Keratinocyte (primary cell): Measurements from ENCODE around the gene CLDN18. TPM values are rescaled to one million over a fixed set of nuclear protein-coding genes. Genes with fewer than 3 reads are reported as not detected.

Source experiments
- DNase-seq: peaks from one replicate; pipeline ENCODE4 v3.0.0-alpha.2; 2011; ENCODE audit warnings: low read depth, missing footprints, low spot score
- FAIRE-seq: peaks from 2 replicates; lab custom pipeline; 2011; peaks lifted over from hg19 to GRCh38; lab: Jason Lieb, UNC
- H2AFZ ChIP-seq: 2 replicates; pipeline ENCODE4 v1.6.0; 2012; ENCODE audit warnings: low read length, control low read depth, inconsistent platforms; ENCODE audit not compliant: control insufficient read depth
- H3K27ac ChIP-seq: 2 replicates; pipeline ENCODE4 v1.5.1; 2011; ENCODE audit warnings: low read length; ENCODE audit not compliant: control insufficient read depth, insufficient read depth
- H3K27me3 ChIP-seq: 3 replicates; pipeline ENCODE4 v1.6.0; 2011; ENCODE audit warnings: low read length; ENCODE audit not compliant: control insufficient read depth, insufficient read depth; ENCODE audit errors: extremely low read depth
- H3K36me3 ChIP-seq, 2 experiments: 2 replicates in 1 of 2; 3 replicates in 1 of 2; pipeline ENCODE4 v1.5.1; 2011; ENCODE audit warnings: low read length in 2 of 2, mild to moderate bottlenecking in 1 of 2; ENCODE audit not compliant: control insufficient read depth in 2 of 2, insufficient read depth in 2 of 2; ENCODE audit errors: extremely low read depth in 1 of 2
- H3K4me1 ChIP-seq: 3 replicates; pipeline ENCODE4 v1.5.1; 2011; ENCODE audit warnings: low read length; ENCODE audit not compliant: control insufficient read depth, insufficient read depth; ENCODE audit errors: extremely low read depth
- H3K4me2 ChIP-seq: 3 replicates; pipeline ENCODE4 v1.6.0; 2011; ENCODE audit warnings: low read depth, low read length; ENCODE audit not compliant: control insufficient read depth, insufficient read depth; ENCODE audit errors: extremely low read depth
- H3K4me3 ChIP-seq, 3 experiments: fragments of 200-600 bp in 1 of 3; sonication (generic) in 1 of 3; 2 replicates in 2 of 3; 3 replicates in 1 of 3; pipeline ENCODE4 v1.5.1; 2011 to 2016; ENCODE audit warnings: low read length in 3 of 3, mild to moderate bottlenecking in 3 of 3, control low read depth in 2 of 3, inconsistent platforms in 1 of 3, low read depth in 1 of 3, mixed read lengths in 1 of 3, mixed run types in 1 of 3, moderate library complexity in 1 of 3; ENCODE audit not compliant: control insufficient read depth in 2 of 3, insufficient read depth in 2 of 3; ENCODE audit errors: extremely low read depth in 1 of 3
- H3K79me2 ChIP-seq: 2 replicates; pipeline ENCODE4 v1.6.0; 2012; ENCODE audit warnings: low read length; ENCODE audit not compliant: control insufficient read depth, insufficient read depth
- H3K9ac ChIP-seq: 3 replicates; pipeline ENCODE4 v1.6.0; 2011; ENCODE audit warnings: low read length; ENCODE audit not compliant: control insufficient read depth, insufficient read depth; ENCODE audit errors: extremely low read depth
- H3K9me1 ChIP-seq: 3 replicates; pipeline ENCODE4 v1.6.0; 2011; ENCODE audit warnings: low read length; ENCODE audit not compliant: control insufficient read depth, insufficient read depth; ENCODE audit errors: extremely low read depth
- H3K9me3 ChIP-seq: 2 replicates; pipeline ENCODE4 v1.5.1; 2012; ENCODE audit warnings: low read depth, low read length; ENCODE audit not compliant: control insufficient read depth
- H4K20me1 ChIP-seq: 3 replicates; pipeline ENCODE4 v1.6.0; 2011; ENCODE audit warnings: low read length; ENCODE audit not compliant: control insufficient read depth, insufficient read depth; ENCODE audit errors: extremely low read depth
- CTCF ChIP-seq, 3 experiments: IDR thresholded peaks in 1 of 3; conservative IDR thresholded peaks in 1 of 3; optimal IDR thresholded peaks in 1 of 3; 2 replicates in 2 of 3; 3 replicates in 1 of 3; pipeline versions ENCODE3 to v1.5.1; 2011; ENCODE audit warnings: low read length in 3 of 3, mild to moderate bottlenecking in 3 of 3, moderate library complexity in 2 of 3, control low read depth in 1 of 3, inconsistent platforms in 1 of 3; ENCODE audit not compliant: insufficient read depth in 2 of 3; ENCODE audit errors: extremely low read depth in 1 of 3
- EZH2 ChIP-seq: IDR thresholded peaks from one replicate; pipeline ENCODE4 v1.6.1; 2012; ENCODE audit warnings: inconsistent platforms, mild to moderate bottlenecking, low read length, moderate library complexity
- dilution Hi-C: fragments of 300-500 bp; cut with MboI; formaldehyde crosslinking; loops from one replicate; pipeline ENCODE4 v1.7.0; 2020; ENCODE audit warnings: low sequenced_read_pairs; ENCODE audit not compliant: extremely low pct_ligation_motif_present
- polyA plus RNA-seq, 5 experiments: library from polyadenylated mRNA; depleted of rRNA in 3 of 5; stranded (reverse) in 3 of 5; stranded (forward) in 1 of 5; unstranded in 1 of 5; fragments of >200 nt; gene quantifications; 1 replicate in 1 of 5; 2 replicates in 3 of 5; 3 replicates in 1 of 5; pipeline versions ENCODE4 v1.2.1 to v1.2.3, GENCODE V29; 2011 to 2012; ENCODE audit warnings: missing spikeins in 2 of 5, low read depth in 1 of 5, low replicate concordance in 1 of 5

The CLDN18 gene
- polyA plus RNA-seq, 1 donor (not counting 4 experiments of a cell fraction or from before 2014, with no cell fraction given): not detected

- Histone ChIP-seq H2AFZ (no peak overlapping the region), H3K27ac (no peak overlapping the region), H3K27me3 (no peaks in the 10 kb centered on the region), H4K20me1 (no peaks in the 10 kb centered on the region), H3K9me1 (no peaks in the 10 kb centered on the region), H3K4me3 (no peak overlapping the region), H3K9me3 (no peaks in the 10 kb centered on the region), H3K36me3 (no peaks in the 10 kb centered on the region), H3K4me2 (no peak overlapping the region), H3K79me2 (no peaks in the 10 kb centered on the region), H3K4me1 (no peaks in the 10 kb centered on the region), H3K9ac (no peak overlapping the region)
- no peak for TF ChIP-seq CTCF (optimal IDR thresholded peaks at IDR 0.05 in 1 of 3, IDR thresholded peaks at IDR 0.05 in 1 of 3, conservative IDR thresholded peaks at IDR 0.05 in 1 of 3; ENCODE audit: extremely low read depth in 1 of 3, insufficient read depth in 2 of 3, low read length in 3 of 3)
- TF ChIP-seq EZH2: no peak
- no peak for FAIRE-seq
- DNase-seq: no peak
- dilution Hi-C loops: no loop called here
These were observed 13.8 kb downstream of the CLDN18 start for GRCh38 chr3:138023754-138024153.

GRCh38 chr3:138025553-138025952, 15.6 kb downstream of the CLDN18 start:
- H3K9me3 ChIP-seq: no peaks in the 10 kb centered on the region
- H3K9me1 ChIP-seq: no peaks in the 10 kb centered on the region
- no peak overlapping the region for H3K4me2 ChIP-seq
- H3K4me1 ChIP-seq: no peaks in the 10 kb centered on the region
- H4K20me1 ChIP-seq: no peaks in the 10 kb centered on the region
- H3K79me2 ChIP-seq: no peaks in the 10 kb centered on the region
- H3K36me3 ChIP-seq: no peaks in the 10 kb centered on the region
- dilution Hi-C loops: no loop called here
- DNase-seq (no peak), FAIRE-seq (no peak)
- no peaks in the 10 kb centered on the region for H3K27me3 ChIP-seq
- no peak overlapping the region for H3K4me3 ChIP-seq
- H3K27ac ChIP-seq: no peak overlapping the region
- H2AFZ ChIP-seq: no peak overlapping the region
- TF ChIP-seq CTCF (optimal IDR thresholded peaks at IDR 0.05 in 1 of 3, IDR thresholded peaks at IDR 0.05 in 1 of 3, conservative IDR thresholded peaks at IDR 0.05 in 1 of 3; ENCODE audit: extremely low read depth in 1 of 3, insufficient read depth in 2 of 3, low read length in 3 of 3) (no peak), EZH2 (no peak)
- H3K9ac ChIP-seq: no peak overlapping the region
